WTC11 (cell line): Measurements from ENCODE around the gene PCIF1. TPM values are rescaled to one million over a fixed set of nuclear protein-coding genes. Genes with fewer than 3 reads are reported as not detected.

Experiments
- ATAC-seq: fragments of 200-7000 bp; cut with Tn5 transposase; 2 replicates; pipeline ENCODE4 v1.10.0; 2021; ENCODE audit warnings: mild to moderate bottlenecking, moderate library complexity
- CTCF ChIA-PET: fragments of 300-600 bp; sonication (Branson Sonifier 250); formaldehyde crosslinking; loops from one replicate; lab custom pipeline; 2021; ENCODE audit warnings: antibody characterized with exemption; lab: Charles Lee
- POLR2A ChIA-PET: fragments of 350-600 bp; sonication (Branson Sonifier 250); formaldehyde crosslinking; loops from one replicate; lab custom pipeline; 2021; ENCODE audit warnings: antibody characterized with exemption; lab: Charles Lee
- DNase-seq: peaks from one replicate; pipeline ENCODE4 v3.0.0; 2021; ENCODE audit warnings: low spot score
- H3K27ac Mint-ChIP-seq: 2 replicates; pipeline ENCODE4 v1.8.0; 2021; ENCODE audit warnings: mixed read lengths
- H3K27me3 Mint-ChIP-seq: 2 replicates; pipeline ENCODE4 v1.8.0; 2021; ENCODE audit warnings: low read depth, mild to moderate bottlenecking, moderate library complexity, mixed read lengths
- H3K36me3 Mint-ChIP-seq: 2 replicates; pipeline ENCODE4 v1.8.0; 2021; ENCODE audit warnings: mixed read lengths
- H3K4me1 Mint-ChIP-seq: 2 replicates; pipeline ENCODE4 v1.8.0; 2022; ENCODE audit warnings: mixed read lengths
- H3K4me3 Mint-ChIP-seq: 2 replicates; pipeline ENCODE4 v1.8.0; 2021; ENCODE audit warnings: mild to moderate bottlenecking, moderate library complexity, mixed read lengths
- H3K9me3 Mint-ChIP-seq: 2 replicates; pipeline ENCODE4 v1.8.0; 2021; ENCODE audit warnings: mixed read lengths
- HMGA2 ChIP-seq: fragments of 250-450 bp; sonication (Bioruptor Pico); IDR thresholded peaks from 2 replicates; pipeline ENCODE4 v1.4.0; 2021; ENCODE audit warnings: mild to moderate bottlenecking, moderate library complexity
- JAZF1 ChIP-seq: fragments of 250-450 bp; sonication (Bioruptor Pico); IDR thresholded peaks from 2 replicates; pipeline ENCODE4 v1.9.0; 2021; ENCODE audit warnings: moderate library complexity, mild to moderate bottlenecking, inconsistent platforms
- NFYB ChIP-seq: sonication (generic); formaldehyde crosslinking; conservative IDR thresholded peaks from 2 replicates; pipeline ENCODE4 v1.8.0; 2022; ENCODE audit warnings: low read depth, missing genetic modification reagents
- NR1H2 ChIP-seq: sonication (generic); formaldehyde crosslinking; IDR thresholded peaks from 2 replicates; pipeline ENCODE4 v1.9.0; 2021; ENCODE audit warnings: mild to moderate bottlenecking, moderate library complexity, missing genetic modification reagents
- SOX15 ChIP-seq: fragments of 250-450 bp; sonication (Bioruptor Pico); IDR thresholded peaks from 2 replicates; pipeline ENCODE4 v1.9.0; 2021; ENCODE audit warnings: mild to moderate bottlenecking
- ZBTB21 ChIP-seq: sonication (generic); formaldehyde crosslinking; IDR thresholded peaks from 2 replicates; pipeline ENCODE4 v1.8.1; 2023; ENCODE audit warnings: mild to moderate bottlenecking, missing genetic modification reagents, borderline replicate concordance
- ZNF219 ChIP-seq: sonication (generic); formaldehyde crosslinking; IDR thresholded peaks from 2 replicates; pipeline ENCODE4 v1.8.0; 2023; ENCODE audit warnings: missing genetic modification reagents, mild to moderate bottlenecking, borderline replicate concordance
- ZNF263 ChIP-seq: sonication (generic); formaldehyde crosslinking; IDR thresholded peaks from 2 replicates; pipeline ENCODE4 v1.8.1; 2022; ENCODE audit warnings: low read depth, mild to moderate bottlenecking, moderate library complexity, missing genetic modification reagents
- total RNA-seq: library from RNA; stranded (reverse); gene quantifications from 3 replicates; pipeline ENCODE4 v1.2.3, GENCODE V29; 2021
- TF ChIP-seq, protein P1 (sequence below): fragments of 250-450 bp; sonication (Bioruptor Pico); IDR thresholded peaks from 2 replicates; pipeline ENCODE4 v1.9.0; 2021; ENCODE audit warnings: mild to moderate bottlenecking
- TF ChIP-seq, protein P2 (sequence below): sonication (generic); formaldehyde crosslinking; IDR thresholded peaks from 2 replicates; pipeline ENCODE4 v1.8.1; 2023; ENCODE audit warnings: mild to moderate bottlenecking, missing genetic modification reagents
- TF ChIP-seq, protein P3 (sequence below): sonication (generic); formaldehyde crosslinking; IDR thresholded peaks from 2 replicates; pipeline ENCODE4 v1.8.1; 2022; ENCODE audit warnings: missing genetic modification reagents, borderline replicate concordance
- TF ChIP-seq, protein P4 (sequence below): fragments of 250-450 bp; sonication (Bioruptor Pico); IDR thresholded peaks from 2 replicates; pipeline ENCODE4 v1.9.0; 2021; ENCODE audit warnings: mild to moderate bottlenecking, borderline replicate concordance
- TF ChIP-seq, protein P5 (sequence below): fragments of 250-450 bp; sonication (Bioruptor Pico); IDR thresholded peaks from 2 replicates; pipeline ENCODE4 v1.9.0; 2021; ENCODE audit warnings: mild to moderate bottlenecking
- TF ChIP-seq, protein P6 (sequence below): sonication (generic); formaldehyde crosslinking; IDR thresholded peaks from 2 replicates; pipeline ENCODE4 v1.8.1; 2023; ENCODE audit warnings: mild to moderate bottlenecking, missing genetic modification reagents, moderate library complexity
- TF ChIP-seq, protein P7 (sequence below): sonication (generic); formaldehyde crosslinking; conservative IDR thresholded peaks from 2 replicates; pipeline ENCODE4 v1.8.1; 2023; ENCODE audit warnings: mild to moderate bottlenecking, low read depth, missing genetic modification reagents, moderate library complexity

The PCIF1 gene
- total RNA-seq, 1 experiment from 2014 or later: 42.2 TPM

DNA sequence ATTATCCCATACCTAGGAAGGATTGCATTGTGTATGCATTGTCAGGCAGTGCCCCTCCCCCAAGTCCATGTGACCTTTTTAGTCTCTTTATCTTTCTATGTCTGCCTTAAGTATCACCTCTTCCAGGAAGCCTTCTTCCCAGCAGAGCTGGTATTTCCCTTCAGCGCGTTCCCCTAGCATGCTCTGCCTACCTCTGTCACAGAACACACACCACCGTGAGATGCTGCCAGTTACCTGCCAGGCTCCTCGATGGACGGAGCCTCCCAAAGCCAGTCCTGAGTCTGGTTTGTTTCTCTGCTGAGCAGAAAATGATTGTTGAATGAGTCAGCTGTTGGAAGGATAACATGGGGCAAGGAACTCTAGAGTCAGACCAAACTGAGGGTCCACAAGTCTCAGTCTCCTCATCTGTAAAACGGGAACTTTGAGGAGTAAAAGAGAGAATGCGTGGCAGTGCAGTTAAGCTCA, 48.8 kb downstream of the PCIF1 start:
- ATAC-seq (peak; percentile 19; the same call in 1 of the 2 replicates), DNase-seq (no peak)
- ChIA-PET CTCF (interaction anchor here (0.6 to 5.7 kb wide), 5 partner anchors 12 to 76 kb away, joined by 3 to 42 read pairs (median 5); no protein-coding TSS in a partner anchor), POLR2A (no interaction called here)
- Mint-ChIP-seq H3K4me3 (no peak overlapping the region), H3K27ac (no peak overlapping the region), H3K9me3 (no peaks in the 10 kb centered on the region), H3K27me3 (peaks cover 6% of the 10 kb centered on the region), H3K36me3 (no peaks in the 10 kb centered on the region), H3K4me1 (peaks cover 14% of the 10 kb centered on the region)
- TF ChIP-seq, protein P1, sequence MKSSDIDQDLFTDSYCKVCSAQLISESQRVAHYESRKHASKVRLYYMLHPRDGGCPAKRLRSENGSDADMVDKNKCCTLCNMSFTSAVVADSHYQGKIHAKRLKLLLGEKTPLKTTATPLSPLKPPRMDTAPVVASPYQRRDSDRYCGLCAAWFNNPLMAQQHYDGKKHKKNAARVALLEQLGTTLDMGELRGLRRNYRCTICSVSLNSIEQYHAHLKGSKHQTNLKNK (CRISPR knock-in tag): no peak
- TF ChIP-seq, protein P2, sequence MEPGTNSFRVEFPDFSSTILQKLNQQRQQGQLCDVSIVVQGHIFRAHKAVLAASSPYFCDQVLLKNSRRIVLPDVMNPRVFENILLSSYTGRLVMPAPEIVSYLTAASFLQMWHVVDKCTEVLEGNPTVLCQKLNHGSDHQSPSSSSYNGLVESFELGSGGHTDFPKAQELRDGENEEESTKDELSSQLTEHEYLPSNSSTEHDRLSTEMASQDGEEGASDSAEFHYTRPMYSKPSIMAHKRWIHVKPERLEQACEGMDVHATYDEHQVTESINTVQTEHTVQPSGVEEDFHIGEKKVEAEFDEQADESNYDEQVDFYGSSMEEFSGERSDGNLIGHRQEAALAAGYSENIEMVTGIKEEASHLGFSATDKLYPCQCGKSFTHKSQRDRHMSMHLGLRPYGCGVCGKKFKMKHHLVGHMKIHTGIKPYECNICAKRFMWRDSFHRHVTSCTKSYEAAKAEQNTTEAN (CRISPR knock-in tag): no peak

DNA sequence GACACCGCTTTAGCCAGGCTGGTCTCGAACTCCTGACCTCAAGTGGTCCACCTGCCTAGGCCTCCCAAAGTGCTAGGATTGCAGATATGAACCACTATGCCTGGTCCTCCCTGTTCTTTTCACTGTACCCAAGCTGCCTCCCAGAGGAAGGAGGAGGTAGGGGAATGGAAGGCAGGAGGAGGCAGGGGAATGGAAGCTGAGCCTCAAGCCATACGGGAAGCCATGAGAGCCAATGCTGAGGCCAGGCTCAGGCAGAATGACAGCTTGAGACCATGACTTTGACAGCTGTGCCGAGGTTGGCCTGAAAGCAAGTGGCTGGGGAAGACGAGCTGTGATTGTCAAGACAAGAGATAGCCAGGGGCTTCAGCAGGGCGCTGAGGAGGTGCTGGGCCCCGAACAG, 51.1 kb downstream of the PCIF1 start:
- Mint-ChIP-seq H3K36me3 (no peaks in the 10 kb centered on the region), H3K4me1 (peaks cover 14% of the 10 kb centered on the region), H3K27ac (no peak overlapping the region), H3K4me3 (no peak overlapping the region), H3K27me3 (peaks cover 6% of the 10 kb centered on the region)
- DNase-seq: no peak
- CTCF ChIA-PET: interaction anchor here (1.0 to 9.6 kb wide), 7 partner anchors 15 to 95 kb away, joined by 3 to 235 read pairs (median 28); no protein-coding TSS in a partner anchor
- POLR2A ChIA-PET: no interaction called here
- no peak for TF ChIP-seq HMGA2 (CRISPR knock-in tag)
- TF ChIP-seq, protein P3, sequence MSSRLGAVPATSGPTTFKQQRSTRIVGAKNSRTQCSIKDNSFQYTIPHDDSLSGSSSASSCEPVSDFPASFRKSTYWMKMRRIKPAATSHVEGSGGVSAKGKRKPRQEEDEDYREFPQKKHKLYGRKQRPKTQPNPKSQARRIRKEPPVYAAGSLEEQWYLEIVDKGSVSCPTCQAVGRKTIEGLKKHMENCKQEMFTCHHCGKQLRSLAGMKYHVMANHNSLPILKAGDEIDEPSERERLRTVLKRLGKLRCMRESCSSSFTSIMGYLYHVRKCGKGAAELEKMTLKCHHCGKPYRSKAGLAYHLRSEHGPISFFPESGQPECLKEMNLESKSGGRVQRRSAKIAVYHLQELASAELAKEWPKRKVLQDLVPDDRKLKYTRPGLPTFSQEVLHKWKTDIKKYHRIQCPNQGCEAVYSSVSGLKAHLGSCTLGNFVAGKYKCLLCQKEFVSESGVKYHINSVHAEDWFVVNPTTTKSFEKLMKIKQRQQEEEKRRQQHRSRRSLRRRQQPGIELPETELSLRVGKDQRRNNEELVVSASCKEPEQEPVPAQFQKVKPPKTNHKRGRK (CRISPR knock-in tag): no peak
- TF ChIP-seq, protein P4, sequence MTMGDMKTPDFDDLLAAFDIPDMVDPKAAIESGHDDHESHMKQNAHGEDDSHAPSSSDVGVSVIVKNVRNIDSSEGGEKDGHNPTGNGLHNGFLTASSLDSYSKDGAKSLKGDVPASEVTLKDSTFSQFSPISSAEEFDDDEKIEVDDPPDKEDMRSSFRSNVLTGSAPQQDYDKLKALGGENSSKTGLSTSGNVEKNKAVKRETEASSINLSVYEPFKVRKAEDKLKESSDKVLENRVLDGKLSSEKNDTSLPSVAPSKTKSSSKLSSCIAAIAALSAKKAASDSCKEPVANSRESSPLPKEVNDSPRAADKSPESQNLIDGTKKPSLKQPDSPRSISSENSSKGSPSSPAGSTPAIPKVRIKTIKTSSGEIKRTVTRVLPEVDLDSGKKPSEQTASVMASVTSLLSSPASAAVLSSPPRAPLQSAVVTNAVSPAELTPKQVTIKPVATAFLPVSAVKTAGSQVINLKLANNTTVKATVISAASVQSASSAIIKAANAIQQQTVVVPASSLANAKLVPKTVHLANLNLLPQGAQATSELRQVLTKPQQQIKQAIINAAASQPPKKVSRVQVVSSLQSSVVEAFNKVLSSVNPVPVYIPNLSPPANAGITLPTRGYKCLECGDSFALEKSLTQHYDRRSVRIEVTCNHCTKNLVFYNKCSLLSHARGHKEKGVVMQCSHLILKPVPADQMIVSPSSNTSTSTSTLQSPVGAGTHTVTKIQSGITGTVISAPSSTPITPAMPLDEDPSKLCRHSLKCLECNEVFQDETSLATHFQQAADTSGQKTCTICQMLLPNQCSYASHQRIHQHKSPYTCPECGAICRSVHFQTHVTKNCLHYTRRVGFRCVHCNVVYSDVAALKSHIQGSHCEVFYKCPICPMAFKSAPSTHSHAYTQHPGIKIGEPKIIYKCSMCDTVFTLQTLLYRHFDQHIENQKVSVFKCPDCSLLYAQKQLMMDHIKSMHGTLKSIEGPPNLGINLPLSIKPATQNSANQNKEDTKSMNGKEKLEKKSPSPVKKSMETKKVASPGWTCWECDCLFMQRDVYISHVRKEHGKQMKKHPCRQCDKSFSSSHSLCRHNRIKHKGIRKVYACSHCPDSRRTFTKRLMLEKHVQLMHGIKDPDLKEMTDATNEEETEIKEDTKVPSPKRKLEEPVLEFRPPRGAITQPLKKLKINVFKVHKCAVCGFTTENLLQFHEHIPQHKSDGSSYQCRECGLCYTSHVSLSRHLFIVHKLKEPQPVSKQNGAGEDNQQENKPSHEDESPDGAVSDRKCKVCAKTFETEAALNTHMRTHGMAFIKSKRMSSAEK: no peak
- TF ChIP-seq NR1H2 (CRISPR knock-in tag): no peak
- TF ChIP-seq NFYB (CRISPR knock-in tag): no peak
- TF ChIP-seq ZNF263 (CRISPR knock-in tag): no peak
- no peak for TF ChIP-seq ZBTB21
- TF ChIP-seq, protein P5, sequence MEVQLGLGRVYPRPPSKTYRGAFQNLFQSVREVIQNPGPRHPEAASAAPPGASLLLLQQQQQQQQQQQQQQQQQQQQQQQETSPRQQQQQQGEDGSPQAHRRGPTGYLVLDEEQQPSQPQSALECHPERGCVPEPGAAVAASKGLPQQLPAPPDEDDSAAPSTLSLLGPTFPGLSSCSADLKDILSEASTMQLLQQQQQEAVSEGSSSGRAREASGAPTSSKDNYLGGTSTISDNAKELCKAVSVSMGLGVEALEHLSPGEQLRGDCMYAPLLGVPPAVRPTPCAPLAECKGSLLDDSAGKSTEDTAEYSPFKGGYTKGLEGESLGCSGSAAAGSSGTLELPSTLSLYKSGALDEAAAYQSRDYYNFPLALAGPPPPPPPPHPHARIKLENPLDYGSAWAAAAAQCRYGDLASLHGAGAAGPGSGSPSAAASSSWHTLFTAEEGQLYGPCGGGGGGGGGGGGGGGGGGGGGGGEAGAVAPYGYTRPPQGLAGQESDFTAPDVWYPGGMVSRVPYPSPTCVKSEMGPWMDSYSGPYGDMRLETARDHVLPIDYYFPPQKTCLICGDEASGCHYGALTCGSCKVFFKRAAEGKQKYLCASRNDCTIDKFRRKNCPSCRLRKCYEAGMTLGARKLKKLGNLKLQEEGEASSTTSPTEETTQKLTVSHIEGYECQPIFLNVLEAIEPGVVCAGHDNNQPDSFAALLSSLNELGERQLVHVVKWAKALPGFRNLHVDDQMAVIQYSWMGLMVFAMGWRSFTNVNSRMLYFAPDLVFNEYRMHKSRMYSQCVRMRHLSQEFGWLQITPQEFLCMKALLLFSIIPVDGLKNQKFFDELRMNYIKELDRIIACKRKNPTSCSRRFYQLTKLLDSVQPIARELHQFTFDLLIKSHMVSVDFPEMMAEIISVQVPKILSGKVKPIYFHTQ: no peak
- TF ChIP-seq, protein P6, sequence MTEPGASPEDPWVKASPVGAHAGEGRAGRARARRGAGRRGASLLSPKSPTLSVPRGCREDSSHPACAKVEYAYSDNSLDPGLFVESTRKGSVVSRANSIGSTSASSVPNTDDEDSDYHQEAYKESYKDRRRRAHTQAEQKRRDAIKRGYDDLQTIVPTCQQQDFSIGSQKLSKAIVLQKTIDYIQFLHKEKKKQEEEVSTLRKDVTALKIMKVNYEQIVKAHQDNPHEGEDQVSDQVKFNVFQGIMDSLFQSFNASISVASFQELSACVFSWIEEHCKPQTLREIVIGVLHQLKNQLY: no peak
- no peak for TF ChIP-seq ZNF219 (CRISPR knock-in tag)
- no peak for TF ChIP-seq JAZF1 (CRISPR knock-in tag)
- TF ChIP-seq, protein P7, sequence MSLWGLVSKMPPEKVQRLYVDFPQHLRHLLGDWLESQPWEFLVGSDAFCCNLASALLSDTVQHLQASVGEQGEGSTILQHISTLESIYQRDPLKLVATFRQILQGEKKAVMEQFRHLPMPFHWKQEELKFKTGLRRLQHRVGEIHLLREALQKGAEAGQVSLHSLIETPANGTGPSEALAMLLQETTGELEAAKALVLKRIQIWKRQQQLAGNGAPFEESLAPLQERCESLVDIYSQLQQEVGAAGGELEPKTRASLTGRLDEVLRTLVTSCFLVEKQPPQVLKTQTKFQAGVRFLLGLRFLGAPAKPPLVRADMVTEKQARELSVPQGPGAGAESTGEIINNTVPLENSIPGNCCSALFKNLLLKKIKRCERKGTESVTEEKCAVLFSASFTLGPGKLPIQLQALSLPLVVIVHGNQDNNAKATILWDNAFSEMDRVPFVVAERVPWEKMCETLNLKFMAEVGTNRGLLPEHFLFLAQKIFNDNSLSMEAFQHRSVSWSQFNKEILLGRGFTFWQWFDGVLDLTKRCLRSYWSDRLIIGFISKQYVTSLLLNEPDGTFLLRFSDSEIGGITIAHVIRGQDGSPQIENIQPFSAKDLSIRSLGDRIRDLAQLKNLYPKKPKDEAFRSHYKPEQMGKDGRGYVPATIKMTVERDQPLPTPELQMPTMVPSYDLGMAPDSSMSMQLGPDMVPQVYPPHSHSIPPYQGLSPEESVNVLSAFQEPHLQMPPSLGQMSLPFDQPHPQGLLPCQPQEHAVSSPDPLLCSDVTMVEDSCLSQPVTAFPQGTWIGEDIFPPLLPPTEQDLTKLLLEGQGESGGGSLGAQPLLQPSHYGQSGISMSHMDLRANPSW (CRISPR knock-in tag): no peak
- TF ChIP-seq SOX15 (CRISPR knock-in tag): no peak
- TF ChIP-seq, all 79 proteins: peak for 0
- H3K9me3 Mint-ChIP-seq: no peaks in the 10 kb centered on the region
- ATAC-seq: peak; percentile 14; the same call in 1 of the 2 replicates
